ENCODE measurements around the gene LRRC8D.

The LRRC8D gene

GRCh38 chr1:89896105-89896942 is 75.5 kb downstream of the LRRC8D start:
- Histone ChIP-seq H3K36me3 (ENCODE audit: insufficient read depth, low read length) (0 out of 2 replicates have a peak, but pooled peaks cover 4% of the 10 kb centered on the region), H3K4me1 (ENCODE audit: insufficient read depth, low read length) (peaks cover 16% of the 10 kb centered on the region), H3K9me3 (ENCODE audit: control insufficient read depth, insufficient read depth, low read length) (no peaks in the 10 kb centered on the region), H3K9ac (ENCODE audit: low read depth, low read length) (no peak overlapping the region)

DNA sequence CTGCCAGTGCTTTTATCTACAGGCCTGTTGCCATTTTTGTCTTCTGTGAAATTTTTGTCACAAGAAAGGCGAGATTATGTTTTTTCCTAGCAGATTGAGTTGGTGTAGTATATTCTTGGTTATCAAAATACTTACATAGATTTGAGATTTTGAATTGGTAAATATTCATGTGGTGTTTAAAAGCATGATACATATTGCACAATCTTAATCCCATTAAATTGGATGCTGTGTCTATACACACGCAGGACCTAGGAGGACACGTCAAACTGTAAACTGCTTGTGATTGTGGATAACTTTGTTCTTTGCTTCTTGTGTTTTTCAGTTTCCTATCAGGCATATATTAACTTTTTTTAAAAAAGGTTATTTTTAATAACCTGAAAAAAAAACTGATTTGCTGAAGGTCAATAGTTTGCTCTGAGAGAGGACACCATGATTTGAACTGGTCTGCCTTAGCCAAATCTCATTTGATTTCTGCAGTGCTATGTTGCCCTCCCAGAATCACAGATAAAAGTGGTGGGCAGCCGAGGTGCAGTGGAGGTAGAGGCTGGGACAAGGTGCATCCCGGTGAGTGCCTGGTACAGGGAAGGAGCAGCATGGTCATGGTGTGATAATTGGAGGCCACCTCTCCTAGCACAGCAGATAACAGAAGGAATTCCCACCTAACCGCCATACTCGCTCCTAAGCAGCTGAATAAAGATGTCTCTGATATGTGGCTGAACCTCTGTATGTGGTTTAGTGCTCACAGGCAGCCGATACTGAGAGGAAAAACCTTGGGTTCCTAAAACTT is 76.7 kb downstream of the LRRC8D start:
- peaks cover 16% of the 10 kb centered on the region for H3K4me1 ChIP-seq (ENCODE audit: insufficient read depth, low read length)
- 0 out of 2 replicates have a peak, but pooled peaks cover 4% of the 10 kb centered on the region for H3K36me3 ChIP-seq (ENCODE audit: insufficient read depth, low read length)
- no peaks in the 10 kb centered on the region for H3K9me3 ChIP-seq (ENCODE audit: control insufficient read depth, insufficient read depth, low read length)
- H3K9ac ChIP-seq (ENCODE audit: low read depth, low read length), result no peak overlapping the region

GRCh38 chr1:89898150-89898549 is 77.3 kb downstream of the LRRC8D start:
- Histone ChIP-seq H3K9ac (ENCODE audit: low read depth, low read length) (no peak overlapping the region), H3K4me1 (ENCODE audit: insufficient read depth, low read length) (peaks cover 16% of the 10 kb centered on the region), H3K9me3 (ENCODE audit: control insufficient read depth, insufficient read depth, low read length) (no peaks in the 10 kb centered on the region), H3K36me3 (ENCODE audit: insufficient read depth, low read length) (0 out of 2 replicates have a peak, but pooled peaks cover 4% of the 10 kb centered on the region)

DNA sequence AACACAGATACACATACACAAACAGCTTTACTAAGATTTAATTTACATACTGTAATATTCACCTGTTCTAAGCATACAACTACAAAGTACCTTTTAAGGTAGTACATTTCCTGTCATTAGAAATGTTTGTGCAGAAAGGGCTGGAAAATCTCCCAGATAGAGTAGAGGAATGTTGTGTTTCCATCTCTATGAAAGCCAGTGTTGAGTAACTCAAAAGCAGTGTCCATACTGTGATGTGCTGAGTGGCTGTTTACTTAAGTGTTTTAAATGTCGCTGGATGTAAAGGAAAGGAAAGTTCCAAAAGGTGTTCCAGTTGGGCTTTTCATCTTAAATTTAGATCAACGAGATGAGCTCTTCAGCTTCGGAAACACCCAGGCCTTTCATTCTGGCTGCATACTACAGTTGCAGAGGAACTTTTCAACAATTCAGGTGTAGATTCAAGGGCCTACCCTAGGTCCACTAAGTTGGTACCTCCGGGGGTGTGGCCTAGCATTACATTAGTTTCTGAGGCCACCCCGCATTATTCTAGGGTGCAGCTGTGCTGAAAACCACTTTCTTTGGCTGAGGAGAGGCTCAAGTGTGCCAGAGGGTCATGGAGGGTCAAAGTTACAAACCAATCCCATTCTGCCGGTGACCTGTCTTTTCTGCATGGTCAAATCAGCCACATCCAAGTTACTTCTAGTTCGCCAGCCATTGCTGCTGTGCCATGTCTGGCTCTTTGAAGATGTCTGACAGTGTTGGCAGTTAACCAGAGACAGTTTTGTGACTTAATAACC is 78.1 kb downstream of the LRRC8D start:
- 0 out of 2 replicates have a peak, but pooled peaks cover 4% of the 10 kb centered on the region for H3K36me3 ChIP-seq (ENCODE audit: insufficient read depth, low read length)
- peaks cover 23% of the 10 kb centered on the region for H3K4me1 ChIP-seq (ENCODE audit: insufficient read depth, low read length)
- H3K9ac ChIP-seq (ENCODE audit: low read depth, low read length), result no peak overlapping the region
- H3K9me3 ChIP-seq (ENCODE audit: control insufficient read depth, insufficient read depth, low read length), result no peaks in the 10 kb centered on the region

DNA sequence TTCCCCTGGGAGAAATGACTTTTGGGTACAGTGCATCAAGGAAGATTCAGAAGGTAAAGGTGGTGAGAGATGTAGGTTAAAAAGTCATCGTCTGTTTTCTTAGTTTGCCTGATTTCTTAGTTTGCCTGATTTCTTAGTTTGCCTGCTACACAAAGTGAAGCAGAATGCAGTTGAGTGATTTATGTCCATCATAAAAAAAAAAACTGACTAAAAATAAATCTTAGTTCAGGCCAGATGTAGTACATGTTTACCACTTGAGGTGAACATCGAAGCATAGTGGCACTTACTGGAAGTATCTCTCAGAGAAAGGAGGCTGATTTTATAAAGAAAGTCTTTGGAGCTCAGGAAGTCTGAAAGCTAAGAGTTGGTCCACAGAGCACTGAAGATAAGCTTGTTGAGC is 79.5 kb downstream of the LRRC8D start:
- no peak overlapping the region for H3K9ac ChIP-seq (ENCODE audit: low read depth, low read length)
- 0 out of 2 replicates have a peak, but pooled peaks cover 4% of the 10 kb centered on the region for H3K36me3 ChIP-seq (ENCODE audit: insufficient read depth, low read length)
- H3K4me1 ChIP-seq (ENCODE audit: insufficient read depth, low read length), result peaks cover 38% of the 10 kb centered on the region
- H3K9me3 ChIP-seq (ENCODE audit: control insufficient read depth, insufficient read depth, low read length), result no peaks in the 10 kb centered on the region

- Histone ChIP-seq H3K36me3 (ENCODE audit: insufficient read depth, low read length) (0 out of 2 replicates have a peak, but pooled peaks cover 4% of the 10 kb centered on the region), H3K9ac (ENCODE audit: low read depth, low read length) (no peak overlapping the region), H3K9me3 (ENCODE audit: control insufficient read depth, insufficient read depth, low read length) (no peaks in the 10 kb centered on the region), H3K4me1 (ENCODE audit: insufficient read depth, low read length) (peaks cover 45% of the 10 kb centered on the region)
Measured at GRCh38 chr1:89900791-89901708, 80.2 kb downstream of the LRRC8D start.

- H3K9ac ChIP-seq (ENCODE audit: low read depth, low read length), result no peak overlapping the region
- peaks cover 50% of the 10 kb centered on the region for H3K4me1 ChIP-seq (ENCODE audit: insufficient read depth, low read length)
- H3K36me3 ChIP-seq (ENCODE audit: insufficient read depth, low read length), result 0 out of 2 replicates have a peak, but pooled peaks cover 4% of the 10 kb centered on the region
- no peaks in the 10 kb centered on the region for H3K9me3 ChIP-seq (ENCODE audit: control insufficient read depth, insufficient read depth, low read length)
Measured at GRCh38 chr1:89901957-89902669, 81.3 kb downstream of the LRRC8D start.

- Histone ChIP-seq H3K9me3 (ENCODE audit: control insufficient read depth, insufficient read depth, low read length) (no peaks in the 10 kb centered on the region), H3K36me3 (ENCODE audit: insufficient read depth, low read length) (0 out of 2 replicates have a peak, but pooled peaks cover 4% of the 10 kb centered on the region), H3K9ac (ENCODE audit: low read depth, low read length) (no peak overlapping the region), H3K4me1 (ENCODE audit: insufficient read depth, low read length) (peaks cover 56% of the 10 kb centered on the region)
Measured at GRCh38 chr1:89903550-89903949, 82.7 kb downstream of the LRRC8D start.

- no peak overlapping the region for H3K9ac ChIP-seq (ENCODE audit: low read depth, low read length)
- peaks cover 55% of the 10 kb centered on the region for H3K4me1 ChIP-seq (ENCODE audit: insufficient read depth, low read length)
- no peaks in the 10 kb centered on the region for H3K9me3 ChIP-seq (ENCODE audit: control insufficient read depth, insufficient read depth, low read length)
- no peaks in the 10 kb centered on the region for H3K36me3 ChIP-seq (ENCODE audit: insufficient read depth, low read length)
Measured at GRCh38 chr1:89904219-89904980, 83.6 kb downstream of the LRRC8D start.

DNA sequence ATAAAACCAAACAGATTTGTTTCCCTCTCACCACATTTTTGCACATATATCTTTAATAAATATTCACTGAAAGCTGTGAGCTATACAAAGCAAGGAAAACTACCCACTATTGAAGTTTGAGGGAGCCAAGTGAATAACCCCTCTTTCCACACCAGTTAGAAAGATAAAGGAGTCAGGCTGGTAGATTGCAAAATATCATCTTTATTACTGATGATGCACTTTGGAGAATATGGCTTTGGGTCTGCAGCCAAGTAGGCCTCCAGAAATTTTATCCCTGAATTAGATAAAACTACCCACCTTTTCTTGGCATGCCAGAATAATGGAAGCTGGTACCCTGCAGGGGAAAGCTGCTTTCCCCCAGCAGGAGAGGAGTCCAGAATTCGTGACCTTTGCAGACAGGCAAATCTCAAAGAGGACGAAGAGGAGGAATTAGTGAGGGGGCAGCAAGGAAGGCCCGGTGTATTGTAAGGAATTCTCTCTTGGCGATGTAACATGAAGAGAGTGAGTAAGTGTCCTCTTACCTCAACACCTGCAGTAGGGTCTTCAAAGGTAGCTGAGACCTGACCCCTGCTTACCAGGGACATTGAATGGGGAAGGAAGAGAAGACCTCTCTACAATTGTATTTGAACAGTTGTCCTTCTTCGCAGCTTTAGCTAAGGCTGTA is 84.7 kb downstream of the LRRC8D start:
- Histone ChIP-seq H3K36me3 (ENCODE audit: insufficient read depth, low read length) (no peaks in the 10 kb centered on the region), H3K9ac (ENCODE audit: low read depth, low read length) (no peak overlapping the region), H3K9me3 (ENCODE audit: control insufficient read depth, insufficient read depth, low read length) (no peaks in the 10 kb centered on the region), H3K4me1 (ENCODE audit: insufficient read depth, low read length) (peaks cover 59% of the 10 kb centered on the region)

GRCh38 chr1:89906088-89906487 is 85.3 kb downstream of the LRRC8D start:
- H3K36me3 ChIP-seq (ENCODE audit: insufficient read depth, low read length), result no peaks in the 10 kb centered on the region
- H3K9ac ChIP-seq (ENCODE audit: low read depth, low read length), result no peak overlapping the region
- no peaks in the 10 kb centered on the region for H3K9me3 ChIP-seq (ENCODE audit: control insufficient read depth, insufficient read depth, low read length)
- H3K4me1 ChIP-seq (ENCODE audit: insufficient read depth, low read length), result peaks cover 63% of the 10 kb centered on the region

DNA sequence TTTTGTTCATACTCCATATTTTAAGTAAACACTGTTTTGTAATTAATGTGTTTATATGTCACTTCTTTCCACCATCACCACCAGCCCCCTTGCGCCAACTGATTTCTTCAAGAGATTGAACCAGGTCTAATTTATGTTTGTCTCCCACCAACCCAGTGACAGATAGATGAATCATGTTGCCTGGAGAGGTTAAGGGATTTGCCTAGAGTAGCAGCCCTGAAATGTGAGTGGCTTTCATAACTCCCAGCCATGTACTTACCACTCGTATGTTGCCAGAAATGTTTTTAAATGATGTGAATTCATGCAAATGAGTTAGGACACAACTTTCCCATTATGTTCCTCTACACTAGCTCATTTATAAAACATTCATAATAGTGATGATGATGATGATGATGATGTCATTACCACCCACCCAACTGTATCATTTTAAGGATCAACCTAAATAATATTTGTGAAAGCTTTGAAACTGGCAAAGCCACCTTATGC is 86.9 kb downstream of the LRRC8D start:
- Histone ChIP-seq H3K36me3 (ENCODE audit: insufficient read depth, low read length) (no peaks in the 10 kb centered on the region), H3K9ac (ENCODE audit: low read depth, low read length) (no peak overlapping the region), H3K4me1 (ENCODE audit: insufficient read depth, low read length) (peaks cover 80% of the 10 kb centered on the region), H3K9me3 (ENCODE audit: control insufficient read depth, insufficient read depth, low read length) (no peaks in the 10 kb centered on the region)
